ENCODE measurements around the gene TPM2. TPM values are rescaled to one million over a fixed set of nuclear protein-coding genes. Genes with fewer than 3 reads are reported as not detected.

Gene TPM2
- polyA plus RNA-seq, 1 of the 3 experiments (the other 2 are of a cell fraction) = 620 TPM

- Histone ChIP-seq H3K36me3 (replicated peaks in 1 of 2; ENCODE audit: control insufficient read depth in 1 of 2, insufficient read depth in 2 of 2, low read length in 1 of 2) (peaks cover 21 to 27% of the 10 kb centered on the region in 2 experiments), H3K9me2 (no peaks in the 10 kb centered on the region), H3K9me3 (no peaks in the 10 kb centered on the region), H3K4me1 (ENCODE audit: control insufficient read depth in 1 of 2, insufficient read depth in 2 of 2, low read depth in 1 of 2, low read length in 1 of 2) (peaks cover 35 to 43% of the 10 kb centered on the region in 2 experiments), H3K27me3 (ENCODE audit: insufficient read depth) (no peaks in the 10 kb centered on the region), H2AFZ (ENCODE audit: low read depth) (no peak overlapping the region), H3K79me2 (ENCODE audit: insufficient read depth) (peaks cover 89% of the 10 kb centered on the region), H3K27ac (ENCODE audit: low read depth in 2 of 2, low read length in 1 of 2) (peak overlapping the region; percentile 68 to 94; a peak in 3 of 4 replicates), H3F3A (replicated peaks; ENCODE audit: insufficient read depth) (peaks cover 44% of the 10 kb centered on the region), H4K20me1 (ENCODE audit: insufficient read depth) (peaks cover 18% of the 10 kb centered on the region), H3K4me3 (ENCODE audit: low read depth in 2 of 2, low read length in 1 of 2) (peak overlapping the region; percentile 27 to 96; a peak in 3 of 4 replicates), H3K4me2 (peak overlapping the region; percentile 91), H3K9ac (peak overlapping the region; percentile 62; the same call in 1 of the 2 replicates)
- DNase-seq = no peak
- POLR2A ChIA-PET = no interaction called here
- TF ChIP-seq NFIC (IDR thresholded peaks at IDR 0.05; ENCODE audit: borderline replicate concordance) (no peak), MAX (IDR thresholded peaks at IDR 0.05; ENCODE audit: low read depth) (no peak), ZBTB33 (IDR thresholded peaks at IDR 0.05; ENCODE audit: borderline replicate concordance, low read depth) (no peak), CHD2 (IDR thresholded peaks at IDR 0.05; ENCODE audit: low read length, partially characterized antibody) (no peak), NRF1 (IDR thresholded peaks at IDR 0.05; ENCODE audit: low read depth, low read length) (no peak), SMC3 (IDR thresholded peaks at IDR 0.05; ENCODE audit: low read depth, low read length) (no peak), YY1 (IDR thresholded peaks at IDR 0.05; ENCODE audit: low read depth) (no peak), RFX5 (IDR thresholded peaks at IDR 0.05; ENCODE audit: low read length) (no peak), GATA2 (CRISPR knock-in tag; IDR thresholded peaks at IDR 0.05) (no peak), IRF3 (IDR thresholded peaks at IDR 0.05; ENCODE audit: low read depth, low read length) (no peak), REST (IDR thresholded peaks at IDR 0.05; ENCODE audit: low read depth, low read length) (no peak), FOSL2 (IDR thresholded peaks at IDR 0.05; ENCODE audit: borderline replicate concordance, low read depth) (no peak), SIN3A (IDR thresholded peaks at IDR 0.05; ENCODE audit: borderline replicate concordance, low read depth, low read length) (no peak), EZH2phosphoT487 (IDR thresholded peaks at IDR 0.05; ENCODE audit: borderline replicate concordance, low read depth) (no peak), FOXJ3 (CRISPR knock-in tag; IDR thresholded peaks at IDR 0.05) (no peak), MEF2A (IDR thresholded peaks at IDR 0.05; ENCODE audit: borderline replicate concordance, low read depth) (no peak), ELF1 (IDR thresholded peaks at IDR 0.05) (no peak)
- WGBS (ENCODE audit: low lambda C conversion rate) = 70% methylated on average over 3 of the region's 3 CpGs
- CTCF ChIA-PET = interaction anchor here (0.6 to 9.7 kb wide), 11 partner anchors 14 to 77 kb away, joined by 3 to 103 read pairs (median 4); partner anchors contain the start of genes CA9, CCDC107 and RMRP
Observed at GRCh38 chr9:35729101-35729500, 39.4 kb upstream of the TPM2 start.

Data from SK-N-SH (cell line).